Progenitor cell of endocrine pancreas (in vitro differentiated cells): ENCODE data around the gene TTL. TPM values are rescaled to one million over a fixed set of nuclear protein-coding genes. Genes with fewer than 3 reads are reported as not detected.

ENCODE experiments used
- DNase-seq: peaks from one replicate; pipeline ENCODE4 v3.0.0; 2021; ENCODE audit warnings: low spot score; ENCODE audit not compliant: unreplicated experiment
- H3K27ac Mint-ChIP-seq: 2 replicates; pipeline ENCODE4 v1.8.0; 2021; ENCODE audit warnings: mild to moderate bottlenecking, moderate library complexity, mixed read lengths
- H3K27me3 Mint-ChIP-seq: 2 replicates; pipeline ENCODE4 v1.8.0; 2021; ENCODE audit warnings: mixed read lengths
- H3K36me3 Mint-ChIP-seq: 2 replicates; pipeline ENCODE4 v1.8.0; 2022; ENCODE audit warnings: mixed read lengths; ENCODE audit not compliant: insufficient read depth
- H3K4me1 Mint-ChIP-seq: 2 replicates; pipeline ENCODE4 v1.8.0; 2021; ENCODE audit warnings: low read depth, mixed read lengths
- H3K4me3 Mint-ChIP-seq: 2 replicates; pipeline ENCODE4 v1.8.0; 2021; ENCODE audit warnings: low read depth, mild to moderate bottlenecking, moderate library complexity, mixed read lengths
- H3K9me3 Mint-ChIP-seq: 2 replicates; pipeline ENCODE4 v1.8.0; 2021; ENCODE audit warnings: low read depth, mixed read lengths
- total RNA-seq: library from RNA; stranded (reverse); gene quantifications from 2 replicates; pipeline ENCODE4 v1.2.1, GENCODE V29; 2021
- TF ChIP-seq, protein P1 (sequence below): fragments of 200-600 bp; sonication (generic); IDR thresholded peaks from one replicate; pipeline ENCODE4 v1.5.0; 2021; ENCODE audit warnings: antibody characterized with exemption, mild to moderate bottlenecking; ENCODE audit not compliant: unreplicated experiment

Gene TTL
- total RNA-seq, 1 donor from 2014 or later: 35.9 TPM

- no peaks in the 10 kb centered on the region for H3K27me3 Mint-ChIP-seq
- H3K27ac Mint-ChIP-seq: no peak overlapping the region
- no peaks in the 10 kb centered on the region for H3K9me3 Mint-ChIP-seq
- peaks cover 38% of the 10 kb centered on the region for H3K36me3 Mint-ChIP-seq
- no peak overlapping the region for H3K4me3 Mint-ChIP-seq
- DNase-seq: no peak
- TF ChIP-seq, protein P1, sequence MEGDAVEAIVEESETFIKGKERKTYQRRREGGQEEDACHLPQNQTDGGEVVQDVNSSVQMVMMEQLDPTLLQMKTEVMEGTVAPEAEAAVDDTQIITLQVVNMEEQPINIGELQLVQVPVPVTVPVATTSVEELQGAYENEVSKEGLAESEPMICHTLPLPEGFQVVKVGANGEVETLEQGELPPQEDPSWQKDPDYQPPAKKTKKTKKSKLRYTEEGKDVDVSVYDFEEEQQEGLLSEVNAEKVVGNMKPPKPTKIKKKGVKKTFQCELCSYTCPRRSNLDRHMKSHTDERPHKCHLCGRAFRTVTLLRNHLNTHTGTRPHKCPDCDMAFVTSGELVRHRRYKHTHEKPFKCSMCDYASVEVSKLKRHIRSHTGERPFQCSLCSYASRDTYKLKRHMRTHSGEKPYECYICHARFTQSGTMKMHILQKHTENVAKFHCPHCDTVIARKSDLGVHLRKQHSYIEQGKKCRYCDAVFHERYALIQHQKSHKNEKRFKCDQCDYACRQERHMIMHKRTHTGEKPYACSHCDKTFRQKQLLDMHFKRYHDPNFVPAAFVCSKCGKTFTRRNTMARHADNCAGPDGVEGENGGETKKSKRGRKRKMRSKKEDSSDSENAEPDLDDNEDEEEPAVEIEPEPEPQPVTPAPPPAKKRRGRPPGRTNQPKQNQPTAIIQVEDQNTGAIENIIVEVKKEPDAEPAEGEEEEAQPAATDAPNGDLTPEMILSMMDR: no peak
- H3K4me1 Mint-ChIP-seq: no peaks in the 10 kb centered on the region
Observed at GRCh38 chr2:112572005-112572404, 90.0 kb downstream of the TTL start.

- Mint-ChIP-seq H3K9me3 (no peaks in the 10 kb centered on the region), H3K36me3 (peaks cover 14% of the 10 kb centered on the region), H3K4me3 (no peak overlapping the region), H3K27ac (no peak overlapping the region), H3K27me3 (no peaks in the 10 kb centered on the region), H3K4me1 (no peaks in the 10 kb centered on the region)
- DNase-seq: no peak
- TF ChIP-seq, protein P1: no peak
Observed at GRCh38 chr2:112577756-112578155, 95.8 kb downstream of the TTL start.

DNA sequence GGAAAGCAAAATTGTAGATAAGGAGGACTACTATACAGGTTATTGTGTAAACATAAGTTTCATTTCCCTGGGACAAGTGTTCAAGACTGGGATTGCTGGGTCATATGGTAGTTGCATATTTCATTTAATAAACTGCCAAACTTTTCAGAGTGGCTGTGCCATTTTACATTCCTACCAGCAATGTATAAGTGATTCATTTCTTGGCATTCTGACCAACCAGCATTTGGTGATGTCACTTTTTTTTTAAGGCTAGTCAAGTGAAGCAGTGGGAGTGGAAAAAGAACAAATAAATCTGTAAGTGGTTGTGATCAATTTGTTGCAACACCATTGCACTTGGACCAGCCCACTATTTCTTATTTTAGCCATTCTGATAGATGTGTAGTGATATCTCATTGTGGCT, 97.3 kb downstream of the TTL start:
- no peak overlapping the region for H3K27ac Mint-ChIP-seq
- DNase-seq: no peak
- H3K27me3 Mint-ChIP-seq: no peaks in the 10 kb centered on the region
- peaks cover 3% of the 10 kb centered on the region for H3K4me1 Mint-ChIP-seq
- TF ChIP-seq, protein P1: no peak
- no peak overlapping the region for H3K4me3 Mint-ChIP-seq
- no peaks in the 10 kb centered on the region for H3K9me3 Mint-ChIP-seq
- peaks cover 14% of the 10 kb centered on the region for H3K36me3 Mint-ChIP-seq

DNA sequence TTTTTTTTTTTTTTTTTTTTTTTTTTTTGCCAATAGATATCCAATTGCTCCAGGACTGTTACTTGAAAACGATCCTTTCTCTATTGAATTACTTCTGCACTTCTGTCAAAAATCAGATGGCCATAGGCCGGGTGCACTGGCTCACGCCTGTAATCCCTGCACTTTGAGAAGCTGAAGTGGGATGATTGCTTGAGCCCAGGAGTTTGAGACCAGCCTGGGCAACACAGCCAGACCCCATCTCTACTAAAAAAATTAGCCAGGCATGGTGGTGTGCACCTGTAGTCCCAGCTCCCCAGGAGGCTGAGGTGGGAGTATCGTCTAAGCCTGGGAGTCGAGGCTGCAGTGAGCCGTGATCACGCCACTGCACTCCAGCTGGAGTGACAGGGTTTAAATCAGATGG, 98.1 kb downstream of the TTL start:
- H3K36me3 Mint-ChIP-seq: peaks cover 11% of the 10 kb centered on the region
- peaks cover 6% of the 10 kb centered on the region for H3K4me1 Mint-ChIP-seq
- no peaks in the 10 kb centered on the region for H3K9me3 Mint-ChIP-seq
- no peak overlapping the region for H3K4me3 Mint-ChIP-seq
- H3K27me3 Mint-ChIP-seq: no peaks in the 10 kb centered on the region
- TF ChIP-seq, protein P1: no peak
- DNase-seq: no peak
- H3K27ac Mint-ChIP-seq: no peak overlapping the region

DNA sequence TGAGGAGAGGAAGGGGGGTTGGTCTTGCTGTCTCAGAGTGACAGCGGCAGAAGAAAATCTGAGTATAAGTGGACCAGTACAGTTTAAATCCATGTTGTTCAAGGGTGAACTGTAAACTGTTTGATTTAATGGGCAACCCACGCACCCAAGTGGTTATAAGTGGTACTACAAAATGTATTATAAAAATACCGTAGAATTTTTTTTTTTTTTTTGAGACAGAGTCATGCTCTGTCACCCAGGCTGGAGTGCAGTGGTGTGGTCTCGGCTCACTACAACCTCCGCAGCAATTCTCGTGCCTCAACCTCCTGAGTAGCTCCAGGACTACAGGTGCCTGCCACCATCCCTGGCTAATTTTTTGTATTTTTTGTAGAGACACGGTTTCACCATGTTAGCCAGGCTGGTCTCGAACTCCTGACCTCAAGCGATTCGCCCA, 100.4 kb downstream of the TTL start:
- no peaks in the 10 kb centered on the region for H3K9me3 Mint-ChIP-seq
- H3K27me3 Mint-ChIP-seq: no peaks in the 10 kb centered on the region
- DNase-seq: no peak
- H3K4me3 Mint-ChIP-seq: peak overlapping the region; percentile 50
- TF ChIP-seq, protein P1: peak; percentile 54
- H3K4me1 Mint-ChIP-seq: peaks cover 10% of the 10 kb centered on the region
- H3K27ac Mint-ChIP-seq: no peak overlapping the region
- peaks cover 7% of the 10 kb centered on the region for H3K36me3 Mint-ChIP-seq
